ENCODE data around the gene ERCC6.

ERCC6 gene

GRCh38 chr10:49484486-49485235 is 54.3 kb downstream of the ERCC6 start:
- Histone ChIP-seq H3K36me3 (ENCODE audit: control insufficient read depth in 1 of 2, insufficient read depth in 2 of 2, low read length in 2 of 2) (peaks cover 20 to 22% of the 10 kb centered on the region in 2 donors), H3K27ac (ENCODE audit: low read length) (no peak overlapping the region), H3K9me3 (ENCODE audit: control insufficient read depth in 1 of 2, low read length in 2 of 2) (no peaks in the 10 kb centered on the region), H3K27me3 (ENCODE audit: low read depth, low read length) (no peaks in the 10 kb centered on the region), H3K4me1 (ENCODE audit: control insufficient read depth in 1 of 2, insufficient read depth in 2 of 2, low read length in 2 of 2) (no peaks in the 10 kb centered on the region), H3K4me3 (ENCODE audit: low read depth in 1 of 2, low read length in 2 of 2) (no peak overlapping the region)

GRCh38 chr10:49478819-49479218 is 60.1 kb downstream of the ERCC6 start:
- Histone ChIP-seq H3K9me3 (ENCODE audit: control insufficient read depth in 1 of 2, low read length in 2 of 2) (no peaks in the 10 kb centered on the region), H3K27ac (ENCODE audit: low read length) (no peak overlapping the region), H3K27me3 (ENCODE audit: low read depth, low read length) (no peaks in the 10 kb centered on the region), H3K4me1 (ENCODE audit: control insufficient read depth in 1 of 2, insufficient read depth in 2 of 2, low read length in 2 of 2) (no peaks in the 10 kb centered on the region), H3K4me3 (ENCODE audit: low read depth in 1 of 2, low read length in 2 of 2) (no peak overlapping the region), H3K36me3 (ENCODE audit: control insufficient read depth in 1 of 2, insufficient read depth in 2 of 2, low read length in 2 of 2) (peaks cover 34 to 62% of the 10 kb centered on the region in 2 donors)

GRCh38 chr10:49474901-49475300 is 64.0 kb downstream of the ERCC6 start:
- Histone ChIP-seq H3K4me1 (ENCODE audit: control insufficient read depth in 1 of 2, insufficient read depth in 2 of 2, low read length in 2 of 2) (no peaks in the 10 kb centered on the region), H3K4me3 (ENCODE audit: low read depth in 1 of 2, low read length in 2 of 2) (no peak overlapping the region), H3K9me3 (ENCODE audit: control insufficient read depth in 1 of 2, low read length in 2 of 2) (no peaks in the 10 kb centered on the region), H3K27me3 (ENCODE audit: low read depth, low read length) (no peaks in the 10 kb centered on the region), H3K36me3 (ENCODE audit: control insufficient read depth in 1 of 2, insufficient read depth in 2 of 2, low read length in 2 of 2) (peaks cover 39 to 76% of the 10 kb centered on the region in 2 donors), H3K27ac (ENCODE audit: low read length) (no peak overlapping the region)

GRCh38 chr10:49471532-49471931 is 67.4 kb downstream of the ERCC6 start:
- Histone ChIP-seq H3K4me3 (ENCODE audit: low read depth in 1 of 2, low read length in 2 of 2) (no peak overlapping the region), H3K9me3 (ENCODE audit: control insufficient read depth in 1 of 2, low read length in 2 of 2) (no peaks in the 10 kb centered on the region), H3K4me1 (ENCODE audit: control insufficient read depth in 1 of 2, insufficient read depth in 2 of 2, low read length in 2 of 2) (no peaks in the 10 kb centered on the region), H3K36me3 (ENCODE audit: control insufficient read depth in 1 of 2, insufficient read depth in 2 of 2, low read length in 2 of 2) (peaks cover 37 to 77% of the 10 kb centered on the region in 2 donors), H3K27me3 (ENCODE audit: low read depth, low read length) (no peaks in the 10 kb centered on the region), H3K27ac (ENCODE audit: low read length) (no peak overlapping the region)

- no peak overlapping the region for H3K27ac ChIP-seq (ENCODE audit: low read length)
- H3K4me1 ChIP-seq (ENCODE audit: control insufficient read depth in 1 of 2, insufficient read depth in 2 of 2, low read length in 2 of 2) = no peaks in the 10 kb centered on the region
- H3K27me3 ChIP-seq (ENCODE audit: low read depth, low read length) = no peaks in the 10 kb centered on the region
- H3K9me3 ChIP-seq (ENCODE audit: control insufficient read depth in 1 of 2, low read length in 2 of 2) = peaks cover 0 to 2% of the 10 kb centered on the region in 2 donors
- peaks cover 25 to 52% of the 10 kb centered on the region in 2 donors for H3K36me3 ChIP-seq (ENCODE audit: control insufficient read depth in 1 of 2, insufficient read depth in 2 of 2, low read length in 2 of 2)
- H3K4me3 ChIP-seq (ENCODE audit: low read depth in 1 of 2, low read length in 2 of 2) = no peak overlapping the region
Observed at GRCh38 chr10:49465736-49466135, 73.2 kb downstream of the ERCC6 start.

All from muscle layer of duodenum (tissue), 2 donors.